Natural killer cell (primary cell): Measurements from ENCODE around the gene ADAMTS17. TPM values are rescaled to one million over a fixed set of nuclear protein-coding genes. Genes with fewer than 3 reads are reported as not detected.

Experiments
- ATAC-seq, 3 donors: fragments of 150-1000 bp in 2 of 3; fragments of 200-7000 bp in 1 of 3; cut with Tn5 transposase; 1 replicate in 1 of 3; 2 replicates in 2 of 3; pipeline ENCODE4 v1.10.0; 2021; ENCODE audit warnings: mild to moderate bottlenecking in 2 of 3, moderate library complexity in 2 of 3
- DNase-seq, 2 donors: peaks; one replicate each; pipeline versions ENCODE4 v3.0.0 to v3.0.0-alpha.2; 2013 to 2021; ENCODE audit warnings: mixed read lengths in 1 of 2
- H3K27ac ChIP-seq: one replicate; pipeline ENCODE4 v1.5.1; 2013; ENCODE audit warnings: mild to moderate bottlenecking, low read length
- H3K27me3 ChIP-seq: one replicate; pipeline ENCODE4 v1.6.1; 2013; ENCODE audit warnings: low read length; ENCODE audit not compliant: control insufficient read depth, insufficient read depth
- H3K36me3 ChIP-seq: one replicate; pipeline ENCODE4 v1.6.1; 2013; ENCODE audit warnings: low read length; ENCODE audit not compliant: control insufficient read depth, insufficient read depth
- H3K4me1 ChIP-seq: one replicate; pipeline ENCODE4 v1.6.1; 2013; ENCODE audit warnings: low read length; ENCODE audit not compliant: control insufficient read depth, insufficient read depth
- H3K4me3 ChIP-seq: one replicate; pipeline ENCODE4 v1.5.1; 2013; ENCODE audit warnings: low read length
- H3K9me3 ChIP-seq: one replicate; pipeline ENCODE4 v1.6.1; 2013; ENCODE audit warnings: low read length; ENCODE audit not compliant: control insufficient read depth, insufficient read depth
- H3K27ac Mint-ChIP-seq, 2 donors: one replicate each; pipeline ENCODE4 v1.8.0; 2022; ENCODE audit warnings: mild to moderate bottlenecking in 2 of 2, mixed read lengths in 2 of 2, moderate library complexity in 1 of 2
- H3K27me3 Mint-ChIP-seq, 2 donors: one replicate each; pipeline ENCODE4 v1.8.0; 2022; ENCODE audit warnings: low read depth in 2 of 2, mixed read lengths in 2 of 2
- H3K36me3 Mint-ChIP-seq: one replicate; pipeline ENCODE4 v1.8.0; 2022; ENCODE audit warnings: mixed read lengths
- H3K4me1 Mint-ChIP-seq, 2 donors: one replicate each; pipeline ENCODE4 v1.8.0; 2022; ENCODE audit warnings: mixed read lengths in 2 of 2
- H3K4me3 Mint-ChIP-seq: one replicate; pipeline ENCODE4 v1.8.0; 2022; ENCODE audit warnings: mild to moderate bottlenecking, moderate library complexity, mixed read lengths
- H3K9me3 Mint-ChIP-seq, 2 donors: one replicate each; pipeline ENCODE4 v1.8.0; 2022; ENCODE audit warnings: mixed read lengths in 2 of 2
- WGBS: methylation state at CpG from one replicate; pipeline ENCODE4 v1.1.7; 2013; ENCODE audit warnings: missing lambda C conversion rate; ENCODE audit not compliant: insufficient coverage; 5-methylcytosine and 5-hydroxymethylcytosine counted together
- intact Hi-C: fragments of 100-400 bp; cut with micrococcal nuclease; formaldehyde crosslinking; loops from one replicate; pipeline ENCODE4 v1.14.2; 2022
- total RNA-seq, 4 donors: library from RNA; stranded (reverse); fragments of 120-200 nt in 1 of 4; gene quantifications; one replicate each; pipeline versions ENCODE4 v1.2.3 to v1.2.4, GENCODE V29; 2013 to 2022
- TF ChIP-seq, protein P1 (sequence below): fragments of 200-600 bp; IDR thresholded peaks from one replicate; pipeline ENCODE4 v1.8.0; 2022; ENCODE audit warnings: antibody characterized with exemption

The ADAMTS17 gene
- total RNA-seq, 3 donors from 2014 or later (not counting 1 experiment from before 2014, with no cell fraction given), result 4.8 to 9.5 (median 5.3) TPM

DNA sequence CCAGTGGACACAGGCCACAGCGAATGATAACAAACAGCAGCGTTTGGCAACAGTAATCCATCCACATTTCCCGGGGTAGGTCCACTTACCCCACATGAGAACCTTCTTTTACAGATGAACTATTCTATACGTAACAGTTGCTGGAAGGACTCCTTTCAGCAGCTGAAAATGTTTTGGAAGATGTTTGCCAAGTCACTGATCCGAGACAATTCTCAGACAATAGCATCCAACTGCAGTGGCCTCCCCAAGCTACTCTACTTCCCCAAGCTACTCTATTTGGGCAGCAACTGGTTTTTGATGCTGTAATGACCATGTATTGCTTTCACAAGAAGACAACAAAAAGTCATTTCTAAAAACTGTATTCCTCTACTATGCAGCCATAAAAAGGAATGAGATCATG, 87.5 kb downstream of the ADAMTS17 start:
- Histone ChIP-seq H3K9me3 (no peaks in the 10 kb centered on the region), H3K27ac (no peak overlapping the region), H3K4me1 (no peaks in the 10 kb centered on the region), H3K27me3 (no peaks in the 10 kb centered on the region), H3K4me3 (no peak overlapping the region), H3K36me3 (no peaks in the 10 kb centered on the region)
- Mint-ChIP-seq H3K4me1 (no peaks in the 10 kb centered on the region), H3K36me3 (no peaks in the 10 kb centered on the region), H3K27me3 (peaks cover 0 to 5% of the 10 kb centered on the region in 2 donors), H3K27ac (no peak overlapping the region), H3K9me3 (no peaks in the 10 kb centered on the region), H3K4me3 (no peak overlapping the region)
- 74% methylated on average over 5 of the region's 5 CpGs for WGBS
- DNase-seq (no peak), ATAC-seq (no peak)
- TF ChIP-seq, protein P1, sequence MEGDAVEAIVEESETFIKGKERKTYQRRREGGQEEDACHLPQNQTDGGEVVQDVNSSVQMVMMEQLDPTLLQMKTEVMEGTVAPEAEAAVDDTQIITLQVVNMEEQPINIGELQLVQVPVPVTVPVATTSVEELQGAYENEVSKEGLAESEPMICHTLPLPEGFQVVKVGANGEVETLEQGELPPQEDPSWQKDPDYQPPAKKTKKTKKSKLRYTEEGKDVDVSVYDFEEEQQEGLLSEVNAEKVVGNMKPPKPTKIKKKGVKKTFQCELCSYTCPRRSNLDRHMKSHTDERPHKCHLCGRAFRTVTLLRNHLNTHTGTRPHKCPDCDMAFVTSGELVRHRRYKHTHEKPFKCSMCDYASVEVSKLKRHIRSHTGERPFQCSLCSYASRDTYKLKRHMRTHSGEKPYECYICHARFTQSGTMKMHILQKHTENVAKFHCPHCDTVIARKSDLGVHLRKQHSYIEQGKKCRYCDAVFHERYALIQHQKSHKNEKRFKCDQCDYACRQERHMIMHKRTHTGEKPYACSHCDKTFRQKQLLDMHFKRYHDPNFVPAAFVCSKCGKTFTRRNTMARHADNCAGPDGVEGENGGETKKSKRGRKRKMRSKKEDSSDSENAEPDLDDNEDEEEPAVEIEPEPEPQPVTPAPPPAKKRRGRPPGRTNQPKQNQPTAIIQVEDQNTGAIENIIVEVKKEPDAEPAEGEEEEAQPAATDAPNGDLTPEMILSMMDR, result no peak
- intact Hi-C loops, result no loop called here

DNA sequence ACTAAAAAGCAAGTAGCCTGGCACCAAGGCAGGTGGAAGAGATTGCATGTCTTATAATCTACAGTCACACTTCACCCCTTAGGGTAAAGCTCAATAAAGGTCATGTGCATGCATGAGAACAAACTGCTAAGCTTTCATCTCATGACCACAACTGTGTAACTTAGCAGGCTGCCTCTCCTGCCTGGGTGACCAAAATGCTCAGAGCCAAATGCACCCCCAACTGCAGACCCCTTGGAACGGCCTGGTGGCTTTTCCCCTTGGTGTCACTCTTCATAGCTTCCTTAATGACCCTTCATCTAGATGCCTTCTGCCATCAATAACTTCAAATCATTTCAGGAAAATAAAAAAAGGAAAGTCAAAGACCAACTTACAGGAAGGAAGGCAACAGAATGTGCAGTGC, 88.1 kb downstream of the ADAMTS17 start:
- Mint-ChIP-seq H3K27ac (no peak overlapping the region), H3K27me3 (peaks cover 0 to 5% of the 10 kb centered on the region in 2 donors), H3K4me1 (no peaks in the 10 kb centered on the region), H3K36me3 (no peaks in the 10 kb centered on the region), H3K9me3 (no peaks in the 10 kb centered on the region), H3K4me3 (no peak overlapping the region)
- H3K27ac ChIP-seq, result no peak overlapping the region
- 32% methylated on average over 1 of the region's 1 CpG for WGBS
- TF ChIP-seq, protein P1, result no peak
- intact Hi-C loops, result no loop called here
- H3K4me1 ChIP-seq, result no peaks in the 10 kb centered on the region
- H3K9me3 ChIP-seq, result no peaks in the 10 kb centered on the region
- no peaks in the 10 kb centered on the region for H3K27me3 ChIP-seq
- ATAC-seq (no peak), DNase-seq (no peak)
- no peaks in the 10 kb centered on the region for H3K36me3 ChIP-seq
- H3K4me3 ChIP-seq, result no peak overlapping the region

DNA sequence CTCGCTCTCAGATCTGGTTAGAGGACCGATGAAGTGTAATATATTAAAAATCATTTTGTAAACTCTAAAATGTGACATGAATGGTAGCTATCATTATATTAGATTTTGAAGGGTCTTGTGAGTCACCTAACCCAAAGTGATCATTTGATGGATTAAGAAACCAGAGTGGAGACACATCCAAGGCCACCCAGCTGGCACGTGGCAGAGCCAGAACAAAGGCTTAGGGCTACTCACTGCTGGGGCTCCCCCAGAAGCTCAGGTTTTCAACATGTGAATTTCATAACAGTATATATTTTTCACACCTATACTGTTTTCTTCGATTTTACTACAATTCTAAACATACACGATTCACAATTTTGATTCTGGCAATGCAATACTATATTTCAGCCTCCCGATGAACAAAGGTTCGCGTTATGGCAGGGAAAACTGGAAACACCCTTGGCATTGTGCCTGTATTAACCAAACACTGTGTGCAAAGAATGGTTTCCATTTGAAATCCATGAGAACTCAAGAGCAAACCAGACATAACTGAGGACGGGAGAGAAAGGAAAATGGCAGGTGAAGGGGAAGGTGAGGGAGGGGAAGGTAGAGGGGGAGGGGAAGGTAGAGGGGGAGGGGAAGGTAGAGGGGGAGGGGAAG, 88.9 kb downstream of the ADAMTS17 start:
- Histone ChIP-seq H3K36me3 (no peaks in the 10 kb centered on the region), H3K4me3 (no peak overlapping the region), H3K27ac (no peak overlapping the region), H3K27me3 (no peaks in the 10 kb centered on the region), H3K9me3 (no peaks in the 10 kb centered on the region), H3K4me1 (no peaks in the 10 kb centered on the region)
- Mint-ChIP-seq H3K36me3 (no peaks in the 10 kb centered on the region), H3K4me3 (no peak overlapping the region), H3K4me1 (no peaks in the 10 kb centered on the region), H3K27me3 (peaks cover 0 to 3% of the 10 kb centered on the region in 2 donors), H3K9me3 (no peaks in the 10 kb centered on the region), H3K27ac (no peak overlapping the region)
- WGBS, result 82% methylated on average over 9 of the region's 9 CpGs
- DNase-seq (no peak), ATAC-seq (no peak)
- TF ChIP-seq, protein P1, result no peak
- intact Hi-C loops, result no loop called here

DNA sequence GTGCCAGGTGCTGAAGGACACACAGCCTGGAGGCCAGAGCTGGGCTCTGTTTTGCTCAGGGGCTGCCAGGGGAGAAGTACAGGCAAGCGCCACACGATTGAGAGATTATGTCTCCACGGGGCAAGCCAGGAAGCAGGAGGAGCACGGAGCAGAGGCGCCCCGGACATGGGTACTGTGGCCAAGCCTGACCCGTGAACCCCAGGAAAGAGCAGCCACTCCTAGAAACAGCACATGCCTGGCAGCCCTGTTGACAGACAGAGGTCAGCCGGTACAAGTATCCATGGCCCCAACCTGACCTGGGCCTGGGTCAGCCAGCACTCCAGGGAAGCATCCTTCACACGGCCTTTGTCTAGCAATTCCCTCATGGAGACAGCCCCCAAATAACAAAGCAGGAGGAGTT, 89.4 kb downstream of the ADAMTS17 start:
- Mint-ChIP-seq H3K9me3 (no peaks in the 10 kb centered on the region), H3K27ac (no peak overlapping the region), H3K36me3 (no peaks in the 10 kb centered on the region), H3K27me3 (no peaks in the 10 kb centered on the region), H3K4me3 (no peak overlapping the region), H3K4me1 (peaks cover 0 to 5% of the 10 kb centered on the region in 2 donors)
- Histone ChIP-seq H3K27me3 (no peaks in the 10 kb centered on the region), H3K4me1 (no peaks in the 10 kb centered on the region), H3K27ac (no peak overlapping the region), H3K4me3 (no peak overlapping the region), H3K9me3 (no peaks in the 10 kb centered on the region), H3K36me3 (no peaks in the 10 kb centered on the region)
- no peak for ATAC-seq
- 91% methylated on average over 9 of the region's 9 CpGs for WGBS
- TF ChIP-seq, protein P1, result no peak
- no peak for DNase-seq
- intact Hi-C loops, result no loop called here
